NCI-H82 treated with DMSO at 0.1 percent for 48 hours (cell line): Measurements from ENCODE around the gene SIRPG.
"Not testable (repeated sequence)": the region's sequence is repeated elsewhere in the genome, so short reads cannot be mapped to it uniquely, and the experiment has no call there.

Source experiments
- DNase-seq: peaks from one replicate; lab custom pipeline; 2025; ENCODE audit not compliant: unreplicated experiment; lab: John Stamatoyannopoulos, UW

SIRPG gene

GRCh38 chr20:1657556-1658334, at the start of gene SIRPG:
Gene SIRPG, minus strand, starts transcription at chr20:1657779. Its CDS starts 65 bp downstream, at chr20:1657714.
- no peak for DNase-seq

GRCh38 chr20:1706887-1707286, 49.3 kb upstream of the SIRPG start:
- not testable (repeated sequence) for DNase-seq

- no peak for DNase-seq
Observed at GRCh38 chr20:1706079-1706478, 48.5 kb upstream of the SIRPG start.

- DNase-seq = no peak
Observed at GRCh38 chr20:1702855-1703254, 45.3 kb upstream of the SIRPG start.

- DNase-seq = no peak
Observed at GRCh38 chr20:1702328-1702727, 44.7 kb upstream of the SIRPG start.

- no peak for DNase-seq
Observed at GRCh38 chr20:1700990-1701389, 43.4 kb upstream of the SIRPG start.

- DNase-seq = no peak
Observed at GRCh38 chr20:1697592-1697991, 40.0 kb upstream of the SIRPG start.

- DNase-seq = no peak
Observed at GRCh38 chr20:1696521-1697209, 39.1 kb upstream of the SIRPG start.

- DNase-seq = no peak
Observed at GRCh38 chr20:1694672-1695071, 37.1 kb upstream of the SIRPG start.

- no peak for DNase-seq
Observed at GRCh38 chr20:1693427-1693826, 35.8 kb upstream of the SIRPG start.

- no peak for DNase-seq
Observed at GRCh38 chr20:1689721-1690120, 32.1 kb upstream of the SIRPG start.

GRCh38 chr20:1688886-1689538, 31.4 kb upstream of the SIRPG start:
- DNase-seq = no peak

GRCh38 chr20:1687053-1687452, 29.5 kb upstream of the SIRPG start:
- no peak for DNase-seq

GRCh38 chr20:1686151-1686748, 28.7 kb upstream of the SIRPG start:
- no peak for DNase-seq

- no peak for DNase-seq
Observed at GRCh38 chr20:1685304-1686052, 27.9 kb upstream of the SIRPG start.

- DNase-seq = no peak
Observed at GRCh38 chr20:1684872-1685271, 27.3 kb upstream of the SIRPG start.

- no peak for DNase-seq
Observed at GRCh38 chr20:1676650-1677049, 19.1 kb upstream of the SIRPG start.

- DNase-seq = no peak
Observed at GRCh38 chr20:1674990-1675780, 17.6 kb upstream of the SIRPG start.

- DNase-seq = no peak
Observed at GRCh38 chr20:1674361-1674760, 16.8 kb upstream of the SIRPG start.

GRCh38 chr20:1673424-1673823, 15.8 kb upstream of the SIRPG start:
- DNase-seq = no peak
